GM19452 (cell line): ENCODE measurements around the gene RFPL1.
"Not testable (repeated sequence)": the region's sequence is repeated elsewhere in the genome, so short reads cannot be mapped to it uniquely, and the experiment has no call there.

Experiments used
- ATAC-seq: cut with Tn5 transposase; IDR thresholded peaks from one replicate; pipeline ENCODE4 v1.9.1; 2021; ENCODE audit not compliant: unreplicated experiment

The RFPL1 gene

DNA sequence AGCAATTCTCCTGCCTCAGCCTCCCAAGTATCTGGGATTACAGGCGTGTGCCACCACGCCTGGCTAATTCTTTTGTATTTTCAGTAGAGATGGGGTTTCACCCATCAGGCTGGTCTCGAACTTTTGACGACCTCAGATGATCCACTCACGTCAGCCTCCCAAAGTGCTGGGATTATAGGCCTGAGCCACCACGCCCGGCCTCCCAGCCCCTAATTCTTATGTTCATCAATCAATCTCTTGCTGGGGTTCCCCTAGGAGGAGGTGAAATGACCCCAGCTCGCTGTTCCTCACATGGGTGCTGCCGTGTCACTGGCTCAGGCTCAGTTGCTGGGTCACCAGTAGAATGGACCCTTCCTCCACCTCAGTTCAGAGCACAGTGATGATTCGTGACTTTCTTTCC, at the start of gene RFPL1:
TSS of gene RFPL1 (plus strand) at position 301 of the 400 bp plus-strand sequence.
- ATAC-seq, result not testable (repeated sequence)

DNA sequence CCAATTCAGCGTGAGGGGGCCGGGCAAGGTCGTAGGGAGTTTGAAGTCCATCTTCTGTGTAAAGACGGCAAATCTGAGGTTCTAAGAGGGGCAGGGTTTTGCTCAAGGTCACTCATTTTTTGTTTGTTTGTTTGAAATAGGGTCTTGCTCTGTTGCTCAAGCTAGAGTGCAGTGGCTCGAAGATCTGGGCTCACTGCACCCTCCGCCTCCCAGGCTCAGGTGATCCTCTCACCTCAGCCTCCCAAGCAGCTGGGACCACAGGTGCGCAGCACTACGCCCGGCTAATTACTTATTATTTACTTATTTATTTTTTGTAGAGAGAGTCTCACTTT, 49.7 kb upstream of the RFPL1 start:
- no peak for ATAC-seq

DNA sequence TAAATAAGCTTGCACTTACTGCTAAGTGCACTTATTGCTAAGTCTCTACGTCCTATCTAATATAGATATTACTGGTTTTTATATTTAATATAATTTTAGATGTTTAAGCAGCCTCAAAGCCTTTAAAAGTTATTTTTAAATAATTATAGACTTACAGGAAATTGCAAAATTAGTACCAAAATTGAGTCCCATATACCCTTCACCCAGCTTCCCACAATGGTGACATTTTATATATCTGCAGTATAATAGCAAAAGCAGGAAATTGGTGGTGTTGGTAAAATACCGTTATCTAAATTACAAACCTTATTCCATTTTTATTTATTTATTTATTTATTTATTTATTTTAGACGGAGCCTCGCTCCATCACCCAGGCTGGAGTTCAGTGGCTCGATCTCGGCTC, 48.1 kb upstream of the RFPL1 start:
- ATAC-seq, result no peak

- no peak for ATAC-seq
Observed at GRCh38 chr22:29391546-29391945, 46.8 kb upstream of the RFPL1 start.

- no peak for ATAC-seq
Observed at GRCh38 chr22:29393019-29393608, 45.3 kb upstream of the RFPL1 start.

DNA sequence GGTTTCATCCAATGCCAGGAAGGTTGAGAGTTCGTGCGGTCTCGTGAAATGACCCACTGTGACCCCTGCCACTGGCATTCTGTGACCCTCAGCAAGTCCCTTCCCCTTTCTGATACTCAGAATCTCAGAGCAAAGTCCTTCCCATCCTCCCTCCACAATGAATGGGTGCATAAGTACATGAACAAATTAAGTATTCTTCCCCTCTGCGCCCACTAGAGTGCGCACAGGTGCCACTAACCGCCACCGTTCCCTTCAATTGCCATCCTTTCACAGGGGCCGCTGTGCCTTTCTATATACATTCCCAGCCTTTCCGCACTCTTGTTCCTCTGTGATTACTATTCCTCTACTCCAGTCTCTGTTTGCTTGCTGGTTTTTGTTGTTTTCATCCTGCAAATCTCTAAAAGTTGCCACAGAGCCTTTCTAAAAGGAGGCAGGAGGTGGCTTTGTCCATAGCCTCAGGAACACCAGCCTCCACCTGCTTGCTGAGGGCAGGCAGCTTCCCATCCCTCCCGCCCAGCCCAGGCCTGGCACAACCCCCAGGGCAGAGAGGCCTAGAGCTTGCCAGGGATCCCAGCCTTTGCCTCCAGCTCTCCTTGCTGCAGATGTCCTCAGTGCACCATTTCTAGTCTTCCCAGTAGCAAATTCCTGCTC, 43.3 kb upstream of the RFPL1 start:
- ATAC-seq, result peak; percentile 72

- no peak for ATAC-seq
Observed at GRCh38 chr22:29396126-29396525, 42.3 kb upstream of the RFPL1 start.

GRCh38 chr22:29397791-29398190, 40.6 kb upstream of the RFPL1 start:
- ATAC-seq, result no peak

DNA sequence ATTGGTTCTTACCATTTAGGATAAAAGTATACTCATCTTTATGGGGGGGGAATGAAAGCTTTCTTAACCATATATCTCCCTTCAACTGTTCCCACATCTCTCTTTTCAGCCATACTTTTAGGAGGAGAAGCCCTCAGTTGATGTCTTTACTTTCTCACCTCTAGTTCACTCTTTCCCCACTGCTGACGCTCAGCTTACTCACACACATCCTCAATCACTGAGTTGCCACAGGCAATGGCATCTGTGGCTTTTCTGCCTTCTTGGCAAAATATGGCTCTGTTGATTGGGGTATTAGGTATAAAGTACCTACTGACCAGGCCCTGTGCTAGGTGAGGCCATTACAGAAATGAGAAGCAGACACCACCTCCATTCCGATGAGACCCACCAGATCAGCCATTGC, 37.8 kb upstream of the RFPL1 start:
- ATAC-seq, result no peak

DNA sequence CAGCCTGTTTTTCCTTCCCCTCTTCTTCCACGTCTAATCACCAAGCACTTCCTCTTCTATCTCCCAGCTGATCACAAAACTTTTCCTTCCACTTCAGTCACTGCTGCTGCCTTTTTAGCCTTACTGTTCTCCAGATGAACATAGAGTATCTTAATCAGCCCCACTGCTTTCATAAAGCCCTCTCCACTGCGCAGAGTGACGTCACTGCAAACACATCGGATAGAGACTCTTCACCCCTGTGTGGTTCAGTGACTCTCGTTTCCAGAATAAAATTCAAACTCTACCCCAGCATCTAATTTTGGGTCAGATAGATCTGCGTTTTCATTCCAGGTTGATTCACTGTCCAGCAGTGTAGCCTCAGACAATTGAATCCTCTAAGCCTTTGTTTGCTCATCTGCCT, 36.8 kb upstream of the RFPL1 start:
- not testable (repeated sequence) for ATAC-seq

GRCh38 chr22:29408940-29409339, 29.4 kb upstream of the RFPL1 start:
- ATAC-seq, result no peak

DNA sequence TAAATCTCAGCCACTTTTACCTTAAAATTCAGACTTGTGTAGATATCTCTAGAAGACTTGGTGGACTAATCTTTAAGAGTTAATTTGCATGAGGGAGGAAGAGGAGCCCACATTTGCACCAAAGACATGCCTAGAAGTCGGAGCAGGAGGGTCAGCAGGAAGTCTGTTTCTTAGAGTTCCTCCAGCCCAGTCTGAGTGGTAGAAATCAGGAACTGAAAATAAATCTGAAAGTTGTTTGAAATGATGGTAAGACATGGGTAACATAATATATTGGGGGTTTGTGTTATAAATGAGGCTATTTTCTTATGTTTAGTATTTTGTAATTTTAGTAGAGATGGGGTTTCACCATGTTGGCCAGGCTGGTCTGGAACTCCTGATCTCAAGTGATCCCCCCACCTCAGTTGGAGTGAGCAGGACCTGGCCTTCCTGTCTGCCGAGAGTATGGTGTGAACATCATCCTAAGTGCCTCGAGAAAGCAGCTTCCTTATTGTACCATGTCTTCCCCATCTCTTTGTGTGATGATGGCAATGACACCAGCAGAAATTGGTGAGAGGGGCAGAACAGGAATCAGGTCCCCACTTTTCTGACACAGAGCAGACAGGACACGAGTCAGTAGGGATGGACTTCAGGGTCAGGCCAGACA, 26.7 kb upstream of the RFPL1 start:
- not testable (repeated sequence) for ATAC-seq

DNA sequence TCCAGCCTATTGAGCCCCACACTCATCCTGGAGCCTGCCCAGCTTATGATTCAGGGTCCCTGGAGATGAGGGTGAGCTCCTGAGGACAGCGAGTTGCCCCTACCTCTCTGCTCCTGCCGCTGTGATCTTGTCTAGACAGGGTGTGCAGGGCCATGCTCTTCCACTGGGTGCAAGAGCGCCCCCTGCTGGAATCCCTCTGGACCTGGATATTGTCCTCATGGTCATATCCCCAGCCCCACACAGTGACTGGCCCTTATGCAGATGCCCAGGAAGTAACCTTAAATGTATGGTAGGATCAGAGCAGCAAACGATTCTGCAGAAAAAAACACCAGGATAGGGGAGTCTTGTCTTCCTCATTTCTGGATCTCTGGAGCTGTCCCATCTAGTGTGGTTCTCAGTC, 25.6 kb upstream of the RFPL1 start:
- ATAC-seq, result not testable (repeated sequence)

GRCh38 chr22:29414951-29415591, 23.3 kb upstream of the RFPL1 start:
- not testable (repeated sequence) for ATAC-seq

DNA sequence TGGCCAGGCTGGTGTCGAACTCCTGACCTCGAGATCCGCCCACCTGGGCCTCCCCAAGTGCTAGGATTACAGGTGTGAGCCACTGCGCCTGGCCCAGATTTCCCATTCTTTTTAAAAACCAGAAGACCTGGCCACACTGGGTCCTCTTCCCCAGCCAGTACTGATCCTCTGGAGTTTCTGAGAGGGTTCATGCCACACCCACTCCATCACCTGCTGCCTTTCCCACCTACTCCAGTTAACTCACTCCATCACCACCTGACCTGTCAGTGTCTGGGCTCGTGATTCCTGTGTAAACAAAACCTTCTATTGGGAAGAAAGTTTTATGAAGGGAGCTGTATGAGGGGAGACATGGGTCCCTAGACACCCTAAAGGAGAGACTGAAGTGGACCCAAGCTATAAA, 19.7 kb upstream of the RFPL1 start:
- ATAC-seq, result not testable (repeated sequence)

GRCh38 chr22:29426476-29426875, 11.9 kb upstream of the RFPL1 start:
- no peak for ATAC-seq

DNA sequence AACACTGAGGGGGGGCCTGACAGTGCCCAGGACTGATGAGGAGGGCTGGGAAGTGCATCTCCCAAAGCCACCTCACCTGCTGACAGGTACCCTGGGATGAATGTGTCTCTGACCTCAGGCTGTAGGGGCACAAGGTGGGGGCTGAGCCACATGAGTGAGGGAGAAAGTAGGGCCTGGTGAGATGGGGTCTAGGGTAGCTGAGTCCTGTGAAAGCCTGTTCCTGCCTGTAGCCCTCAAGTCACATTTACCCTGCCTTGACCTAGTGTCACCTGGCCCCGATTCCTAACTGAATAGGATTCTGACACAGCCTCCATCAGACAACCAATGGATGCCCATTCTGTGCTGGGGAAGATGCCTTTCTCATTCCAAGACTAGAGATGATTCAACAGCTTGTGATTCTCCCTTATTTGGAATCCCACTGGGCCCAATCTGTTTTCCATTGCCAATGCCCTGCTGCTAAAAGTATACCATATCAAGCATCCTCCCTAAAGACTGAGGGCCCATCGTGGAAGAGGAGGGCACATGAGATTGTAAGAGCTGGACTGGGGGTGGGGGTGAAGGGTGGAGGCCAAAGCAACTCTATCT, 11.1 kb upstream of the RFPL1 start:
- no peak for ATAC-seq

DNA sequence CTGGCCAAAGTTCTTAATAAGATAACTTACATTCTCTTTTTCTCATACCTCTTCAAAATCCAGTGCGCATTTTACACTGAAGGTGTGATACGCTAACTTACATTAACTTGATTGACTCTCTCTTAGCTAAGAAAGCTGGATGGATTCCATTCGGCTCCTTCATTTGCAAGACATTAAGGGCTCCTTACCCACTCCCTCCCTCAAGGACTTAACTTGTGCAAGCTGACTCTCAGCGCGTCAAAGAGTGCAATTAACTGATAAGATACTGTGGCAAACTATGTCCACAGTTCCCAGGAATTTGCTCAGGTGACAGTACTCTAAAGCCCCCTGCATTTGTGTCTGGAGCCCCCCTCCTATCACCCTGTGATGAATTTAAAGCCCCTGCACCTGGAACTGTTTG, 6.4 kb upstream of the RFPL1 start:
- no peak for ATAC-seq

- ATAC-seq, result no peak
Observed at GRCh38 chr22:29433856-29434255, 4.5 kb upstream of the RFPL1 start.

DNA sequence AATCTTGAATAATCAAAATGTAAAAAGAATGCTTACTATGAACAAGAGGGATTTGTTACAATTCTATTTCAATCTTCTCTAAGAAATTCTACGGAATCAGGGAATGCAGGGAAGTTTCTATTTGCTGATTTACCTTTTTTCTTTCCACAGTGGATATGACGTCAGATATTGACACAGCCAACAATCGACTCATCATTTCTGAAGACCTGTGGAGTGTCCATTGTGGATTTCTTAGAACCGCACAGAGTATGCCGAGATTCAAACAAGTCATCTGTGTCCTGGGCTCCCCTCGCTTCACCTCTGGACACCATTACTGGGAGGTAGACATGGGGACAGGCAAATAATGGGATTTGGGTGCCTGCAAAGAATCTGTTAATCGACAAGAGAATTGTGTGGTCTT, 4.1 kb upstream of the RFPL1 start:
- ATAC-seq, result no peak

- ATAC-seq, result no peak
Observed at GRCh38 chr22:29435236-29436136, 2.9 kb upstream of the RFPL1 start.
